ENCODE data around the gene NAV2.

NAV2 gene

DNA sequence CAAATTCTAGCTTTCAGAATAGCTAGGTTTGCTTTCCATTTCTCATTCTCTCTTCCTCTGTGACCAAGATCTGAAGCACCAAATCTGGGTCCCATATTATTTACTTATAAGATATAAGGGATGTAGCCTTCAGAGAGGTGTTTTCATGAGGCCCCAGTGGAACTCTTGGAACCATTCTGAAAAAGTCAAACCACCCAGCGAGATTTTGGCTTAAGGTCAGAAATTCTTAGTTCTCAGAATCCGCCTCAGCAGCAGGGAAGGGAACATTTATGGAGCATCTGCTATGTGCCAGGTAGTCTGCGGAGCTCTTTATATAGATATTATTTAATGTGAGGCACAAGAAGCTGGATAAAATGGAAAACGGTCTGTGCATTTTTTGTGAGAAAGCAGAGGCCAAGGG is 6.3 kb downstream of the NAV2 start:
- peaks cover 0 to 3% of the 10 kb centered on the region in 2 donors for H3K4me1 ChIP-seq (ENCODE audit: control insufficient read depth in 2 of 2, insufficient read depth in 2 of 2, low read length in 2 of 2)
- H3K27ac ChIP-seq (ENCODE audit: low read depth in 2 of 2, low read length in 2 of 2), result no peak overlapping the region
- no peaks in the 10 kb centered on the region for H3K9me3 ChIP-seq (ENCODE audit: control insufficient read depth in 2 of 2, low read length in 2 of 2)
- peaks cover 18 to 22% of the 10 kb centered on the region in 2 donors for H3K27me3 ChIP-seq (ENCODE audit: control insufficient read depth in 2 of 2, insufficient read depth in 2 of 2, low read length in 2 of 2)
- H3K9ac ChIP-seq (ENCODE audit: low read depth in 1 of 2, low read length in 2 of 2), result no peak overlapping the region
- H3K4me3 ChIP-seq (ENCODE audit: low read length in 2 of 2), result no peak overlapping the region
- no peaks in the 10 kb centered on the region for H3K36me3 ChIP-seq (ENCODE audit: control insufficient read depth in 2 of 2, insufficient read depth in 2 of 2, low read length in 2 of 2)

DNA sequence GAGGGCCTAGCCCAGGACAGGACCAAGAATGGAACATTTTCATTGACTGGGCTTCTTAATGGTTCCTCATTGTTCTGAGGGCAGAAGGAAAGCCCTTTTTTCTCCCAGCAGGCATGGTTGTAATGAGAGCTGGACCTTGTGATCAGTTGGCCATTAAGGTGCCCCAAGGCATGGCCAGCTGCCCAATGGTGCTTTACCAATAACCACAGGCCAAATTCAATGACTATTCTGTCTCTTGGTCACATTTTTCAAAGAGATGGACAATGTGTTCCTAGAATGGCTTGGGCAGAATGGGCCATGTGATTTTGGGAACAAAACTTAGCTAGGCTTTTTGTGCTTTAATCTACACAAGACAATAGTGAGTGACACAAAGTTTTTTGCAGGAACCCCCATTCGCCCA is 7.3 kb downstream of the NAV2 start:
- no peaks in the 10 kb centered on the region for H3K4me1 ChIP-seq (ENCODE audit: control insufficient read depth in 2 of 2, insufficient read depth in 2 of 2, low read length in 2 of 2)
- no peak overlapping the region for H3K9ac ChIP-seq (ENCODE audit: low read depth in 1 of 2, low read length in 2 of 2)
- H3K9me3 ChIP-seq (ENCODE audit: control insufficient read depth in 2 of 2, low read length in 2 of 2), result no peaks in the 10 kb centered on the region
- peaks cover 10 to 13% of the 10 kb centered on the region in 2 donors for H3K27me3 ChIP-seq (ENCODE audit: control insufficient read depth in 2 of 2, insufficient read depth in 2 of 2, low read length in 2 of 2)
- H3K4me3 ChIP-seq (ENCODE audit: low read length in 2 of 2), result no peak overlapping the region
- H3K27ac ChIP-seq (ENCODE audit: low read depth in 2 of 2, low read length in 2 of 2), result no peak overlapping the region
- H3K36me3 ChIP-seq (ENCODE audit: control insufficient read depth in 2 of 2, insufficient read depth in 2 of 2, low read length in 2 of 2), result no peaks in the 10 kb centered on the region

DNA sequence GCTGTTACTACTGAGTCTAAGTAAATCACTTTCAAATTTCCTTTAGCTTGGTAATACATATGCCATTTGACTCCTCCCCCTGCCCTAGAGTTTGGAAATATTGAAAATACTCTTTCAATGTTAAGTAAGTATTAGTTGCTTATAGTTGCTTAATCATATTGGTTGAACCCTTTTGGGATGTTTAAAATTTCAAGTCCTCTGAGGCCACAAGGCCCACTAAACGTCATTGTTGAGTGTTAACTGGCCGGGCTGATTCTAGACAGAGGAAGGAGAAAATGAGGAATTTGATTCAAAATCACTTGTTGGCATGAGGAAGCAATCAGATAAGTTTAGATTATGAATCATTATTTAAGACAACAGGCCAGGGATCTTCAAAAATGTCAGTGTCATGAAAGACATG is 8.5 kb downstream of the NAV2 start:
- Histone ChIP-seq H3K27me3 (ENCODE audit: control insufficient read depth in 2 of 2, insufficient read depth in 2 of 2, low read length in 2 of 2) (peaks cover 0 to 4% of the 10 kb centered on the region in 2 donors), H3K9me3 (ENCODE audit: control insufficient read depth in 2 of 2, low read length in 2 of 2) (no peaks in the 10 kb centered on the region), H3K4me1 (ENCODE audit: control insufficient read depth in 2 of 2, insufficient read depth in 2 of 2, low read length in 2 of 2) (no peaks in the 10 kb centered on the region), H3K4me3 (ENCODE audit: low read length in 2 of 2) (no peak overlapping the region), H3K9ac (ENCODE audit: low read depth in 1 of 2, low read length in 2 of 2) (no peak overlapping the region), H3K36me3 (ENCODE audit: control insufficient read depth in 2 of 2, insufficient read depth in 2 of 2, low read length in 2 of 2) (no peaks in the 10 kb centered on the region), H3K27ac (ENCODE audit: low read depth in 2 of 2, low read length in 2 of 2) (no peak overlapping the region)

DNA sequence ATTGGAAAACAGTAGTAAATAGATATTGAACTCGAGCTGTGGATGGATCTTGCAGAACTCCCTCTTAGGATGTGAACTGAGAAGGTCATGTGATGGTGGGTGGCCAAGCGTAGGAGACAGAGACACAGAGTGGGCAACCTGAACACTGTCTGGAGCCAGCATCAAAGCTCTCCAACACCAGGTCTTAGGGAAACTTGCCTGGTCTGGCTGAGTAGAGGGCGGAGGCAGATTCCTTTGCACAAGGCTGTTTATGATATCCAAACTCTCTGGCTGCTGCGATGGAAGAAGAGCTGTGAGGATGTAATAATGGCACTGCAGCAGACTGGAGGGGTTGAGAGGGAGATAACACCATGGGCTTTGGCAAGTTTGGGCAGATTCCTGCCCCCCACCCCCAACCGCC is 10.1 kb downstream of the NAV2 start:
- no peaks in the 10 kb centered on the region for H3K36me3 ChIP-seq (ENCODE audit: control insufficient read depth in 2 of 2, insufficient read depth in 2 of 2, low read length in 2 of 2)
- no peak overlapping the region for H3K4me3 ChIP-seq (ENCODE audit: low read length in 2 of 2)
- no peaks in the 10 kb centered on the region for H3K4me1 ChIP-seq (ENCODE audit: control insufficient read depth in 2 of 2, insufficient read depth in 2 of 2, low read length in 2 of 2)
- H3K9me3 ChIP-seq (ENCODE audit: control insufficient read depth in 2 of 2, low read length in 2 of 2), result no peaks in the 10 kb centered on the region
- H3K27me3 ChIP-seq (ENCODE audit: control insufficient read depth in 2 of 2, insufficient read depth in 2 of 2, low read length in 2 of 2), result no peaks in the 10 kb centered on the region
- H3K9ac ChIP-seq (ENCODE audit: low read depth in 1 of 2, low read length in 2 of 2), result no peak overlapping the region
- no peak overlapping the region for H3K27ac ChIP-seq (ENCODE audit: low read depth in 2 of 2, low read length in 2 of 2)

DNA sequence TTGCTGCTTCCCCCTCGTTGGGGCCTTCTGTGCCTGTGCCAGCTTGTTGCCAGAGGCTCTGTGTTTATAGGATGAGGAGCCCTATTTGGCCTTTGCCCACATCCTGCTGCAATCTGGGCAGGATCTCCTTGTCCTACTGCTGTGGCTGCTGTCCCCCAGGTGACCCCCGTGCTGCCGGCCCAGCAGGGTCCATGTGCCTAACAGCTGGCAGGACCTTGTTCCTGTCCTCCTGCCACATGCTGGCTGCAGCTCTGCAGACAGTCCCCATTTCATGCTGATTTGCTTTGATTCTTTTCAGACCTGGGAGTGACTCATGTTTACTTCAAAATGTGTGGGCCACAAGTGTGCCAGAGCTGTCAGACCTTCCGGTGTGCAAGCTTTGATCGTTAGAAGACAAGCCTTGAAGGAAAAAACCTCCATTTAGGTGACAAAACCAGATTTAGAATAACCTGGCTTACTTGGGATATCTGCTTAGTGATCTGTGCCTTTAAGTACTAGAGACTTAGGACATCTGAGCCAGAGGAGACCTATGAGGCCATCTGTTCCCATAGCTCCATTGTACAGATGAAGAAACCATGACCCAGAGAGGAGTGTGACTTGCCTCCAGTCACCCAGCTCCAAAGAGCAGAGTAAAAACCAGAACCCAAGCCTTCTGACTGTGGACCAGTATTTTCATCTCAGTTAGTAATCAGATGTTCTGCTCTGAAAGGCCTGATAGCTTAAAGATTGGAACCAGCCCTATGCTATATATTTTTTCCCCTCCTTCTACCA is 11.1 kb downstream of the NAV2 start:
- Histone ChIP-seq H3K27me3 (ENCODE audit: control insufficient read depth in 2 of 2, insufficient read depth in 2 of 2, low read length in 2 of 2) (no peaks in the 10 kb centered on the region), H3K9me3 (ENCODE audit: control insufficient read depth in 2 of 2, low read length in 2 of 2) (no peaks in the 10 kb centered on the region), H3K4me3 (ENCODE audit: low read length in 2 of 2) (no peak overlapping the region), H3K4me1 (ENCODE audit: control insufficient read depth in 2 of 2, insufficient read depth in 2 of 2, low read length in 2 of 2) (no peaks in the 10 kb centered on the region), H3K27ac (ENCODE audit: low read depth in 2 of 2, low read length in 2 of 2) (peak overlapping the region in 1 of 2 donors; percentile 13), H3K9ac (ENCODE audit: low read depth in 1 of 2, low read length in 2 of 2) (no peak overlapping the region), H3K36me3 (ENCODE audit: control insufficient read depth in 2 of 2, insufficient read depth in 2 of 2, low read length in 2 of 2) (no peaks in the 10 kb centered on the region)

DNA sequence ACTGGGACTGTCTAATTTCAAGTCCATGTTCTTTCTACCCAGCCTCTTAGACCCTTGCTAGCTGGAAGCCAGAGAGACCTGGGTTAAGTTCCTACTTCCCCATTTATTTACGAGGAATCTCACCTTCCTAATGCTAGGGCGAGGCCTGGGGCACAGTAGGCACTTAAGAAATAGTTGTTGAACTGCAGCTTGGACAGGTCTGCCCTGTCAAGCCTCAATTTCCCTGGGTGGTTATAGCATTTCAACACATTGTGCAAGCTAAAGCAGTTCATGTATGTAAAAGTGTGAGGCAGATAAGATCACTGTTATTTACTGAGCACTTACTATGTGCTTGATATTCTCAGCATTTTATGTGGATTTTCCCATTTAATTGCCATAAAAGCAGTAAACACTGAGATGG is 12.1 kb downstream of the NAV2 start:
- H3K4me1 ChIP-seq (ENCODE audit: control insufficient read depth in 2 of 2, insufficient read depth in 2 of 2, low read length in 2 of 2), result no peaks in the 10 kb centered on the region
- H3K9ac ChIP-seq (ENCODE audit: low read depth in 1 of 2, low read length in 2 of 2), result no peak overlapping the region
- no peaks in the 10 kb centered on the region for H3K36me3 ChIP-seq (ENCODE audit: control insufficient read depth in 2 of 2, insufficient read depth in 2 of 2, low read length in 2 of 2)
- no peak overlapping the region for H3K4me3 ChIP-seq (ENCODE audit: low read length in 2 of 2)
- no peaks in the 10 kb centered on the region for H3K9me3 ChIP-seq (ENCODE audit: control insufficient read depth in 2 of 2, low read length in 2 of 2)
- H3K27me3 ChIP-seq (ENCODE audit: control insufficient read depth in 2 of 2, insufficient read depth in 2 of 2, low read length in 2 of 2), result no peaks in the 10 kb centered on the region
- no peak overlapping the region for H3K27ac ChIP-seq (ENCODE audit: low read depth in 2 of 2, low read length in 2 of 2)

DNA sequence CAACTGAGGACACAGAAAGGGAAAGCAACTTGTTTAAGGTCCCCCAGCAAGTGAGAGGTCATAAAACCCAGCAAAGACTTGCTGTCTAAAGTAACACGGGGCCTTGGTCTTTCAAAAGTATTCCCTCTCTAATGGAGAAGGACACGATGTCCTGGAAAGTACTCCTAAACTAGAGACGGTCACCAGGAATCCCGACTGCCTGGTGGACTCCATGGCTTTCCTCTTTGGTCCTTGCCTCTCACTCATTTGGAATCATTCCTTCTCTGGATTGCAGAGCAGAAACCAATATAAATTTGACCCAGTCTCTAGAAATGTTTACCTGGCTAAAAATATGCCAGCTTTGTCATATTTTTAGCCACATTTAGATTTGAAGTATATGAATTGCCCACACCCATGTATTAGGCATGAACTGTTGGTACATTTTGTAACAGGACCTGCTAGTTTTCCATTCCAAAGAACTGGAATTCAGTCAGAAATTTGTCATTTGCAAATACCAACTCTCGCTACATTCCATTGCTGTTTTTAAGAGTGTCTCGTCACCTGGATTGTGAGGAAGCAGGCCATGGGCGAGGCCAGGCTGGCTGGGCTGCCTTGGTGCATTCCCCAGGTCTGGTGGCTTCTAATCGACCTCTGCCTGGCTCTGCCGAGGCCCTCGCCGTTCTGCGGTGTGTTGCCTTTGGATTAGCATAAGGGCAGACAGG is 12.9 kb downstream of the NAV2 start:
- no peaks in the 10 kb centered on the region for H3K9me3 ChIP-seq (ENCODE audit: control insufficient read depth in 2 of 2, low read length in 2 of 2)
- no peaks in the 10 kb centered on the region for H3K4me1 ChIP-seq (ENCODE audit: control insufficient read depth in 2 of 2, insufficient read depth in 2 of 2, low read length in 2 of 2)
- no peaks in the 10 kb centered on the region for H3K27me3 ChIP-seq (ENCODE audit: control insufficient read depth in 2 of 2, insufficient read depth in 2 of 2, low read length in 2 of 2)
- H3K36me3 ChIP-seq (ENCODE audit: control insufficient read depth in 2 of 2, insufficient read depth in 2 of 2, low read length in 2 of 2), result no peaks in the 10 kb centered on the region
- no peak overlapping the region for H3K9ac ChIP-seq (ENCODE audit: low read depth in 1 of 2, low read length in 2 of 2)
- H3K4me3 ChIP-seq (ENCODE audit: low read length in 2 of 2), result no peak overlapping the region
- H3K27ac ChIP-seq (ENCODE audit: low read depth in 2 of 2, low read length in 2 of 2), result no peak overlapping the region

DNA sequence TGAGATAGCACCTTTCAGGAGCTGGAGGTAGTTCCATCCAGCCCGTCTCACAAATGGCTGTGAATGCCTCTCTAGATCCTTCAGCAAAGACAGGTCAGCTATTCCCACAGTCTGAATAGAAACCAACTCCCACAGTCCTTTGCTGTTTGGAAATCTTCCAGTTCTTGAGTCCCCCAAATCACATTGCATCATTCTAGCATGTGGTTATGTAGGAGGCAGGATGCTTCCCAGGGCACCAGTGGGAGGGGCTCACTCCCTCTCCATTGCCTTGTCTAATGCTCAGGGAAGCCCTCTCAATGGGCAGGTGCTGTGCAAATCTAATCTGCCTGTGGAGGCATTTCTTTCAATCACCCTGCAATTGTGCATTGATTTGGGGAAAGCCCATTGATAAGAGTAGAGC is 14.6 kb downstream of the NAV2 start:
- Histone ChIP-seq H3K9ac (ENCODE audit: low read depth in 1 of 2, low read length in 2 of 2) (no peak overlapping the region), H3K27ac (ENCODE audit: low read depth in 2 of 2, low read length in 2 of 2) (no peak overlapping the region), H3K36me3 (ENCODE audit: control insufficient read depth in 2 of 2, insufficient read depth in 2 of 2, low read length in 2 of 2) (no peaks in the 10 kb centered on the region), H3K4me1 (ENCODE audit: control insufficient read depth in 2 of 2, insufficient read depth in 2 of 2, low read length in 2 of 2) (no peaks in the 10 kb centered on the region), H3K27me3 (ENCODE audit: control insufficient read depth in 2 of 2, insufficient read depth in 2 of 2, low read length in 2 of 2) (no peaks in the 10 kb centered on the region), H3K4me3 (ENCODE audit: low read length in 2 of 2) (no peak overlapping the region), H3K9me3 (ENCODE audit: control insufficient read depth in 2 of 2, low read length in 2 of 2) (no peaks in the 10 kb centered on the region)

DNA sequence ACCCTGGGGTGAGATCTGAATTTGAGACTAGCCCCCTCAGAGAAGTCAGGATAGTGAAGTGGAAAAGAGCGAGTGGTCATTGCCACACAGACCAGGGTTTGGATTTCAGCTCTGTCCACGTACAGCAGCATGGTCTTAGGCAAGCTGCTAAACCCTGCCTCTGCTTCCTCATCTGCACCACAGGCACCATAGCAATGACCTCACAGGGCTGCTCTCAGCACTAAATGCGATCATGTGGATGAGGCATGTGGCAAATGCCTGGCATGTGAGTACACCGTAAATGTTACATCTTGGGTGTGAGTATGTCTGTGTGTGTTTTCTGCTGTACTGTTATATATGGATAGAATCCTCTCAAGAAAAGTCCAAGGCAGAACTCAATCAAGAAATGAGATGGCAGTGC is 15.8 kb downstream of the NAV2 start:
- no peaks in the 10 kb centered on the region for H3K9me3 ChIP-seq (ENCODE audit: control insufficient read depth in 2 of 2, low read length in 2 of 2)
- no peak overlapping the region for H3K4me3 ChIP-seq (ENCODE audit: low read length in 2 of 2)
- H3K27ac ChIP-seq (ENCODE audit: low read depth in 2 of 2, low read length in 2 of 2), result no peak overlapping the region
- H3K4me1 ChIP-seq (ENCODE audit: control insufficient read depth in 2 of 2, insufficient read depth in 2 of 2, low read length in 2 of 2), result no peaks in the 10 kb centered on the region
- no peaks in the 10 kb centered on the region for H3K36me3 ChIP-seq (ENCODE audit: control insufficient read depth in 2 of 2, insufficient read depth in 2 of 2, low read length in 2 of 2)
- no peak overlapping the region for H3K9ac ChIP-seq (ENCODE audit: low read depth in 1 of 2, low read length in 2 of 2)
- H3K27me3 ChIP-seq (ENCODE audit: control insufficient read depth in 2 of 2, insufficient read depth in 2 of 2, low read length in 2 of 2), result no peaks in the 10 kb centered on the region

DNA sequence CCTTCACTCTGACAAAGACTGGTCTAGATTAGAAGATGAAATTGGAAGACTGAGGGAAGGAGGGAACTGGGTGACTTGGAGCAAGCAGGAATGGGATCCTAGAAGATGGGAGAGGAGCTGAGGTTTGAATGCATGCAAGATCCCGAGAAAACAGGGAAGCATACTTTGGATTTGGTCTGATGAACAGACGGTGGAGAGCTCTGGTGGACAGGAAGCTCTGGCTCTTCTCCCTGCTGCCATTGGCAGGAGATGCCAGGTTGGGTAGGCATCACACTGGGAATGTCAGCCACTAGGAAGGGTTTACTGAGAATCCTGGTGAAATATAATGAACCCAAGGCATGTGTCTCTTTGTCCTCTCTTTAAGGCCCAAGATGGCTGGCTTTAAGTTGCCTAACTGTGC is 16.5 kb downstream of the NAV2 start:
- no peak overlapping the region for H3K9ac ChIP-seq (ENCODE audit: low read depth in 1 of 2, low read length in 2 of 2)
- H3K36me3 ChIP-seq (ENCODE audit: control insufficient read depth in 2 of 2, insufficient read depth in 2 of 2, low read length in 2 of 2), result no peaks in the 10 kb centered on the region
- no peaks in the 10 kb centered on the region for H3K9me3 ChIP-seq (ENCODE audit: control insufficient read depth in 2 of 2, low read length in 2 of 2)
- H3K27me3 ChIP-seq (ENCODE audit: control insufficient read depth in 2 of 2, insufficient read depth in 2 of 2, low read length in 2 of 2), result no peaks in the 10 kb centered on the region
- no peak overlapping the region for H3K4me3 ChIP-seq (ENCODE audit: low read length in 2 of 2)
- H3K27ac ChIP-seq (ENCODE audit: low read depth in 2 of 2, low read length in 2 of 2), result no peak overlapping the region
- H3K4me1 ChIP-seq (ENCODE audit: control insufficient read depth in 2 of 2, insufficient read depth in 2 of 2, low read length in 2 of 2), result no peaks in the 10 kb centered on the region

Measured in mucosa of rectum (tissue), 2 donors.